ENCODE results near the gene ARHGEF17.
"Not testable (repeated sequence)": the region's sequence is repeated elsewhere in the genome, so short reads cannot be mapped to it uniquely, and the experiment has no call there.

The ARHGEF17 gene

GRCh38 chr11:73273222-73273895, 34.7 kb upstream of the ARHGEF17 start:
- peak; percentile 19 for DNase-seq

- DNase-seq, result not testable (repeated sequence)
Measured at GRCh38 chr11:73274191-73274590, 33.9 kb upstream of the ARHGEF17 start.

GRCh38 chr11:73274722-73275380, 33.2 kb upstream of the ARHGEF17 start:
- peak; percentile 25 for DNase-seq

- DNase-seq, result peak; percentile 7
Measured at GRCh38 chr11:73275381-73275750, 32.7 kb upstream of the ARHGEF17 start.

- no peak for DNase-seq
Measured at GRCh38 chr11:73277467-73277866, 30.6 kb upstream of the ARHGEF17 start.

- peak; percentile 38 for DNase-seq
Measured at GRCh38 chr11:73280626-73281025, 27.4 kb upstream of the ARHGEF17 start.

- DNase-seq, result peak; percentile 20
Measured at GRCh38 chr11:73281201-73281741, 26.8 kb upstream of the ARHGEF17 start.

- DNase-seq, result peak; percentile 18
Measured at GRCh38 chr11:73281796-73282660, 26.0 kb upstream of the ARHGEF17 start.

GRCh38 chr11:73283276-73284000, 24.6 kb upstream of the ARHGEF17 start:
- peak; percentile 8 for DNase-seq

- DNase-seq, result peak; percentile 8
Measured at GRCh38 chr11:73284106-73284505, 24.0 kb upstream of the ARHGEF17 start.

- DNase-seq, result peak; percentile 13
Measured at GRCh38 chr11:73285721-73286120, 22.4 kb upstream of the ARHGEF17 start.

- DNase-seq, result peak; percentile 12
Measured at GRCh38 chr11:73286240-73286810, 21.8 kb upstream of the ARHGEF17 start.

GRCh38 chr11:73287400-73288101, 20.5 kb upstream of the ARHGEF17 start:
- peak; percentile 27 for DNase-seq

- peak; percentile 20 for DNase-seq
Measured at GRCh38 chr11:73288192-73288872, 19.7 kb upstream of the ARHGEF17 start.

- peak; percentile 88 for DNase-seq
Measured at GRCh38 chr11:73288873-73289707, 19.0 kb upstream of the ARHGEF17 start.

- DNase-seq, result peak; percentile 14
Measured at GRCh38 chr11:73290536-73290935, 17.5 kb upstream of the ARHGEF17 start.

- DNase-seq, result peak; percentile 7
Measured at GRCh38 chr11:73291196-73291595, 16.9 kb upstream of the ARHGEF17 start.

GRCh38 chr11:73291781-73292524, 16.1 kb upstream of the ARHGEF17 start:
- DNase-seq, result peak; percentile 6

- peak; percentile 74 for DNase-seq
Measured at GRCh38 chr11:73292525-73292894, 15.6 kb upstream of the ARHGEF17 start.
